Effector CD8-positive, alpha-beta T cell (primary cell): ENCODE measurements around the gene MXD3.
"Not testable (repeated sequence)": the region's sequence is repeated elsewhere in the genome, so short reads cannot be mapped to it uniquely, and the experiment has no call there.

Experiments
- DNase-seq: peaks from one replicate; lab custom pipeline; 2025; lab: John Stamatoyannopoulos, UW

MXD3 gene

DNA sequence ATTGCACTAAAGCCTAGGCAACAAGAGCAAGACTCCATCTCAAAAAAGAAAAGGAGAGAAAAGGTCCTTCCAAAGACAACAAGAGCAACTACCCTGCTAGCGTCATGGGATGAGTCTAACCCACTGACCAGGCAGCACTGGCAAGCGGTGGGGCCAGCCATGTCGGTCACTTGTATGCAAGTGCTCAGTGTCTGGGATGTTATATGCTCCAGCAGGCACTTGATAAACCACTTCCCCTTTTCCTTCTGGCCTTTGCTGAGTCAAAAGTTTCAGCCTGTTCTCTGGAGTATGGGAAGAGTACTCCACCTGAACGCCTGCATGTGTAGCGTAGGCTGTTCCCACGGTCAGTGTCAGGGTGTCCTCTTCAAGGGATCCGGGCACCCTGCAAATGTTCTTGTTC lies 9.2 kb upstream of the MXD3 start:
- no peak for DNase-seq

DNA sequence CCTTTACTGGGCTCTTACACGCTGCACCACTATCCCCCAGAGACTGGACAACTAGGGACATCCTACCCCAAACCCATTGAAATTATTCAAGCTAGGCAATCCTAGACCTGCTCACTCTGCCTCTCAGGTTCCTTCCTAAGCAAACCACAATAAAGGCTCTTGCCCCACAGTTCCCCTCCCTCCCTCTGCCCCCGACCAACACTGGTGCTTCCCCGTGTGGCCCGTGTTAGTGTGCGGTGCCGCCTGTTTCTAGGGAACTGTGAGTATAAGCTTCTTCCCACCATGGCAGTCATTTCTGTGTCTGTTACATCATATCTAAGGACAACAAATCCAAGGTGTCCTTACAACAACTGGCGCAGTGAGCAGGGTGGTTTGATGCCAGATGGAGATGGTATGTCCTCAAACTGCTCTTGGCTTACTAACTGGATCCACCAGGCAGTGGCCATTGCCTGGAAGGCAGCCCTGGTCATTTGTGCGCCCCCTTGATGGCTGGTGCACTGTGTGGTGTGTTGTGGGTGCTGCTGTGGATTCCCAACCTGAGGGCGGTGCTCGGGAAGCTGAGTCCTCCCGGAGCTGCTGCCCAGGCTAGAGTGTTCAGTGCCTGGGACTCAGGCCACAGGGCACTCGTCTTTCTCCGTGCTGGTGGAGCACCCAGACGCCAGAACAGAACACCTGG lies 8.4 kb upstream of the MXD3 start:
- no peak for DNase-seq

DNA sequence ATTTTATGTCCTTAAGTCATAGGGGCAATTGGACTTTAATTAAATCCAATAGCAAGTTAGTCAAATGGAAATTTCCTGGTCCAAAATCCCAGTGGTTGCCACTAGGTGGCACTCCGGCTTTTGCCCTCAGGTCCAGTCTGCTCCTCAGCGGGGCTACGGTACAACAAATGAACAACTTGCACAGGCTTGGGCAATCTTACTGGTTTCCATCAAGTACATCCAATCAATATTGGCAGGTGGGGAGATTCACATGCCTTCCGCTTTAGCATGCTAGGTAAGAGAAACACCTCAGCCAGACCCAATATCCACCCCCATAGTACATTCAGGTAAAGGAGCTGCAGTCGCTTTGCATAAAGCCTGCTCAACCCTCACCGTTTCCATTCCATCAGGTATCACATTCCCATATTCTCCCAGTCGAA lies 6.3 kb upstream of the MXD3 start:
- peak; percentile 51 for DNase-seq

DNA sequence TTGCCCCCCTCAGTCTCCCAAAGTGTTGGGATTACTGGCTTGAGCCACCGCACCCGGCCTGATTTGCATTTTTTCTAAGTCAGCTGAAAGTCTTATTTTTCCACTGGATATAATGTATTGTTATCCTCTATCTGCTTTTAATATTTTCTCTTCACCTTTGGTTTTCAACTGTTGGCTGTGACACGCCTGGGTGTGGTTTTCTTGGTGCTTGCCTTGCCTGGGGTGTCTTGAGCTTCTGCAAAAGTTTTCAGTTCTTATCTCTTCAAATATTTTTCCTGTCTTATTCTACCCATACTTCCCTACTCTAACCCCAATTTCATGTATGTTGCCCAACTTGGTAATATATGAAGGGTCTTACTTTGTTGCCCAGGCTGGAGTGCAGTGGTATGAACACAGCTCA lies 4.3 kb upstream of the MXD3 start:
- no peak for DNase-seq

DNA sequence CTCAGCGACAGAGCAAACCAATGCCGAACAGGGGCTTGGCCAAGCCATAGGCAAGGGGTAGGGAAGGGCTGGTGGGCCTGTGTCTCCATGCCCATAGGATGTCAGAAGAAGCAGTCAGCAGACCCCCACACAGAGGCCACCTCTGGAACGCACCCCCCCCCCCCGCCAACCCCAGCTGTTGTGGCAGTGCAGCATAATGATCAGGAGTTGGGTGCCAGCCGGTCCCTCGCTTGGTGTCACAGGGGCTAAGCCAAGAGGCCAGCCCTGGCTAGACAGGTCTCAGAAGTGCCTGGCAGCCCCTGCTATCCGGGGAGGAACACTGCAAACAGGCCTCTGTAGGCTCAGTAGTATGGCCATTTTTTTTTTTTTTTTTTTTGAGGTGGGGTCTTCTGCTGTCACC lies 3.7 kb upstream of the MXD3 start:
- DNase-seq = no peak

DNA sequence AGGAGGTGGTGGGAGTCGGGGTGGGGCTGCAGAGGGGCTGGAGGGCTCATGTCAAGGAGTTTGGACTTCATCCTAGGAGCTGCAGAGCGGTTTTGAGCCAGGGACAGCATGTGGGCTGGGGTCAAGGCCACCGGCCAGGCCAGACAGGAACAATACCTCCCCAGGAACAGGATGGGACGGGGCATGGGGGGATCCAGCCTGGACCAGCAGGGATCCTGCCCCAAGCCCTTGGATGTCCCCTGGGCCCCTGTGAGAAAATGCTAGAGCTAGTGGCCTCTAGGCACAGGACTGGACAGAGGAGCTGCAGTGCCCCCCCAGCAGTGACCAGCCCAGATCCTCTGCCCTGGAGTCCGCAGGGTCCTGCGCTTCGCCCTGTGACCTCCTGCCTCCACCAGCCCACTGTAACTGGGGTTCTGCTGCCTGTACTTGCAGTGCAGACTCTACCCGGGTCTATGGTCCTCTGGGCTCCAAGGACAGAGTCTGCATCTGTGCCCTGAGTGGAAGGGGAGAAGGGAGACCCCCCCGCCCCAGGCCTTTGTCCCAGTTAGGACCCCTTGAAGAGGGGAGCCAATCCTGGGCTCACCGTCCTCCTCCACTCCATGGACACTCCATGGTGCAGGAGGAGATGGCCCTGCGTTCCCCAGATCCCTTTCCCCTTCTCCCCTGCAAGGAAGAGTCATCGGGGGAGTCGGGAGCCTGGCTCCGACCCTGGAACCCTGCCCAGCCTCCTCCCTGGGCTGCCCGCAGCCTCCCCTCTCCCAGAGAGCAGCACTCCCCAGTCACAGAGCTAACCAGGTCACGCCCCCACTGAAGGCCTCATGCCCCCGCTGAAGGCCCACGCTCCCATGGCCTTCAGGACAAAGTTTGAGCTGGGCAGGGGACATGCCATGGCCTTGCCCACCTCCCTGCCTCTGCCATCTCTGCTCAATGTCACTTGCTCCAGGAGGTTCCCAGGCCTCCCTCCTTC lies 3.0 kb upstream of the MXD3 start:
- no peak for DNase-seq

DNA sequence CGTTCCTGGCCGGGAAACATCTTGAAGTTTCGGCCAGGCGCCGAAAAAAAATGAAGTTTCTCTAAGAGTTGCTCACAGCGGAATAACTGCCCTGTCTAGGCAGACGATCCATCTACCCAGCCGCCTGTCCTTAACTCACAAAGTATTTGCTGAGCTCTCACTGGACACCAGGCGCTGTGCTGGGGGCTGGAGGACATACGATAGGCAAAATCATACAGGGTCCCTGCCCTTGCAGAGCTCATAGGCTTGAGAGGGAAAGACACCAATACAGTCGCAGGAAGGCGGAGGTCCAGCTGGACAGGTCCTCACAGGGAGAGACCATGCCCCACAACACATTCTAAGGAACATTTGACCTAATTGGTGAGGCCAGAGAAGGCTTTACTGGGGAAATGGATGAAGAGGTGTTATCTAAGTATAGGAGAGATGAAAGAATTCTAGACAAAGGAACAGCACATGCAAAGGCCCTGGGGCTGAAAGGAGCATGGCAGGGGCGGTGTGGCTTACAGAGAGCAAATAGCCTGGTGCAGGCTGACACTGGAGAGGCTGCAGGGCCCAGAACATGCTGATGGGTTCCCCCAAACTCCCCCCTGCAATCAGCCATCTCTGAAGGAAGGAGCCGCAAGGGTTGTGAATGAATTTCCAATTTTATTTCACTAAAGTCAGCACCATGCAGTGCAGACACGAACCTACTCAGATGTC lies 2.0 kb upstream of the MXD3 start:
- no peak for DNase-seq

DNA sequence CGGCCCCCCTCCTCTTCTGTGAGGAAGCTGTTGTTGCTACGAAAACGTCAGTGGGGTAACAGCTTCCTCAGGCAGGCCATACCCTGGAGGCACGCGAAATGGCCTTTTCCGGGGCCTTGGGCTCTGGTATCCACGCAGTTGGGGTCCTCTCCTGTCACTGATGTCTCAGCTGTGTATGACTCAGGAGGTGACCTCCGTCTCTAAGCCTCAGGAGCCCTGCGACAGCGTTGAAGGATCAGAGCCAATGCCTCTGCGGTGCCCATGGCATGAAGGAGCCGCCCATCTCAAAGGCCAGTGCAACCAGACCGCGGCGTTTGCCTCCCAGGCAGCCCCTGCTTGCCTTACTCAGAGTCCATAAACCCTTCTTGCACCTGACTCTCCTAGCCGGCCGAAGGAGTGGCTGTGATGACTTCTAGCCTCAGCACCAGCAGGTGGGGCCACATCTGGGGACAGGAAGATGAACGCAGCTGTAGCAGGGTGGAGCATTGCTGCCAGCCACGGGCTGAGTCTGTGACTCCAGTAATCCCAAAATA lies 1.0 kb upstream of the MXD3 start:
- no peak for DNase-seq

DNA sequence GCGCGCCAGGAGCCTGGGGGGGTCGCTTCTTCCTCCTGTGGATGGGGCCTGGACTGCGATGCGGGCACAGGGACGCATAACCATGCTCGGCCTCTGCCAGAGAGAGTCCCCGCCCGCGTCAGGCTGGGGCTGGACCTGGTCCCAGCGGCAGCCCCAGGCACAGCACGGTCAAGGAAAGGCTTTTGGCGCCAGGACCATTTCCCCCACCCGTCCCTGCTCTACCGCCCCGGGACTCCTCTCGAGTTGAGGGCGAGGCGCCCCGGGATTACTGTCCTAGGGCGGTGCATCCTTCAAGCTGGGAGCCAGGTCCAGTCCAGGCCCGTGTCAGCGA lies 341 bp downstream of the MXD3 start:
- DNase-seq = no peak

DNA sequence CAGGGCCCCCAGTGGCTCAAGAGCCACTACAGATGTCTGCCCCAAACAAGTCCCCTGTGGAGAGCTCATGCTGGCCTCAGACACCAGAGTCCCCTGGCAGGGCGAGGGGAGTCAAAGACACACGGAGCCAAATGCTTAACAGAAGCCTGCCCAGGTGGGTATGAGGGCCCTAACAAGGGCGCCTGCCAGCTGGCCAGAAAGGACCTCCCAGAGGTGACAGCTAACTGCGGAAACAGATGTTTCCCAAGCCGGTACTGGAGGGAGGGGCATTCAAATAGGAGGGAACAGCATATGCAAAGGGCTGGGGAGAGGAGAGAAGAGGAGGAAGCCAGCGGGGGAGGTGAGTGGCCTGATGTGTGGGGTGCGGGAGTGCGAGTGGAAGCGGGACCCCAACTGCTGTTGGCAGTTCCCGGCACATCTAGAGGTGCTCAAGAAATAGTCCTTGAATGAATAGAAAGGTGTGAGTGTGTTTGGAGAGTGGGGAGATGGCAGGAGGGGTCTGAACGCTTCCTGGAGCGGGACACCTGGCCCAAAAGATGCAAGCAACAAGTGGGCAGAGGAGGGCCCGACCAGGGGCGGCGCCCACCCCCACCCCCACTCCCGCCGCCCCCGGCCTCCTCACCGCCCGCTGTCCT lies 824 bp downstream of the MXD3 start:
- DNase-seq = no peak

DNA sequence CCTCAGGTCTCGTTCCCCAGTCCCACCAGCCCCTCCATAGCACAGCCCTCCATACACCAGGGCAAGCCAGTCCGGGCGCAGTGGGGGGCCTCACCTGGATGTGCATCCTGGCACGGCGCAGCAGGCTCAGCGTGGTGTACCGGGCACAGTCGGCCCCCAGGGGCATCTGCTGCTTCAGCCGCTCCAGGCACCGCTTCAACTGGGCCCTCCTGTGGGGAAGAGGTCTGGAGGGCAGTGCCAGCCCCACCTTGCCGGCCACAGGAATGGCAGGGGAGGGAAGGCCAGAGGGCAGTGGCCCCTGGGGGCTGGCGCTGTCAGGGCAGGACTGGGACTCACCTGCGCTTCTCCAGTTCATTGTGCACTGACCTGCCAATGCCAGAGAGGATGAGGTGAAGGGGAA lies 1.4 kb downstream of the MXD3 start:
- DNase-seq = no peak

DNA sequence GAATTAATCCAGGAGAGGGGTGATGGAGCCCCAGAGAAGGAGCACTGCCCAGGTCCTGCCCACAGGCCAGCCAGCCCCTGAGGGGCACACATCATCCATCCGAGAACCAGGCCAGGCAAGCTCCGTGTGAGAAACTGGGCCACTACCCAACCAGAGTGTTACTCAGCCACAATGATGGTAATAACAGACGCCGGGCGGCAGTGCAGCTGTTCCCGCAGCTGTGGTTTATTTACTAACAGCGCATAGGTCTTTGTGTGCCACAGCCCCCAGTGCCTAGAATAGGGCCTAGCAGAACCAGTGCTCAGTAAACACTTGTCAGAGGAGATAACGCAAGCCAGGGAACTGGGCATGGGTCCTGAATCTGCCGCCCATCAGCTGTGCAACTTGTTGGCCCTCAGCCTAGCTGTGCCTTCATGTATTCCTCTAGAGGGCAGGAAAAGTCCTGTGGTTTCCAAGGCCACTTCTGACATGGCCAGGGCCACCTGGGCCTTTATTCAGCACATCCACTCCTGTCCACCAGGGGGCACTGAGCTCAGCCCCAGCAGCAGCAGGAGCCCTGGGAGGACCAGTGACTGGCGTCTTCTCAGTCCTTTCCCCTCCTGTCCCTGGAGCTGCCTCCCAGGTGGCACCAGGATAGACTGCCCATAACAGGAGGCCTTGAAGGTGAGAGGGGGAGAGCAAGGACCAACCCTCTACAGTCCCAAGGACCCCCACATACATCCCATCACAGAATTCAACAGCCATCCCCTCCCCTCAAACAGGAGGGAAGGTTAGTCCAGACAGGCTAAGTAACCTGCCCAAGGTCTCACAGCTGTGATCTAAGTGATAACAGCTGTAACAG lies 2.1 kb downstream of the MXD3 start:
- peak; percentile 49 for DNase-seq

DNA sequence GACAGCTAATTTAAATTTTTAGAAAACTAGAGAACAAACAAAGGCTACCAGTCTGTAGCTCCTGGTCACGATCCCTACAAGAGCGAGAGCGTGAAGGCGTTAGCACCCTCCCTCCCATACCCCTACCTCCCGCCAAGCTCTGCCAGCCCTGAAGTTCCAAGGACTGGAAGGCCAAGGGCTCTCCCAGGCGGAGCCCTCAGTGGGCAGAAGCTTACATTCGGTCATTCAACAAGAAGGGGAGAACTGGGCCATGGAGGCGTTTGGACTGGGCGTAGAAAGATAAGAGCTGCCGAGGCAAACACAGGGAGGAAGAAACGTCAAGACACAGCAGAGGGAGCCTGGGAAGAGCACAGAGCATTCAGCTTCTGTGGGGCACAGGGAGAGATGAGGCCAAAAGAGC lies 3.0 kb downstream of the MXD3 start:
- no peak for DNase-seq

DNA sequence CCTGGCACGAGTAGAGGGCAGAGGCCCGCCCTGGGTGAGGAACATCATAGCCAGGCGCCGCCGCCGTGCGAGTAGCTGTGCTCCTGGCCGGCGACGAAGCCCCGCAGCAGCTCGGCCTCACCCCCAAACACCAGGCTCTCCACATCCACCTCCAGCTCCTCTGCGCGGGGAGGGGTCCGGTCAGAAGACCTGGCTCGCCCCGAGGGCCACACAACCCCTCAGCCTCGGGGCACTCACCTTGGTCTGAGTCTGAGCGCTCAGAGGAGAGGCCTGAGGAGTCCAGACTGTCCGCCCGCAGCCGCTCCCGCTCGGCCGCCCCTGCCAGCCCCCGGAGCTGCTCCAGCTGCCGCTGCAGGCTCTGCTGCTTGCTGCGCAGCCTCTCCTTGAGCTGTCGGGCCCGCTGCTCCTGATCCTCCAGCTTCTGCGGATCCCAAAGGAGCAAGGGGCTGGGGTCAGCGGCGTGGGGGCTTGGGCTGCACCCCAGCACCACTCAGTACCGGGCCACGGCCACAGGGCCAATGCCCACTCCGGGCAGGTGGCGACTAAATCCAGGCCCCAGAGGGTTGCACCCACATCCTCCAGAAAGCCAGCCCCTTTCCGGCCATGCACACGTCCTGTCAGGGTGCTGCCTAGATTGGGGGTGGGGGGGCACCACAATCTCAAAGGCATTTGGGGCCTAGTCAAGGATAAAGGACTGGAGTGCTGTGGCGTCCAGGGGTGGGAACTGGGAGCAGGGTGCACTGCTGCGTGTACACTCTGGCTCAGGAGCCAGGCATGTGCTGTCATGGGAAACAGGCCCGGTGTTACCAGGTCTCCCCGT lies 3.9 kb downstream of the MXD3 start:
- no peak for DNase-seq

DNA sequence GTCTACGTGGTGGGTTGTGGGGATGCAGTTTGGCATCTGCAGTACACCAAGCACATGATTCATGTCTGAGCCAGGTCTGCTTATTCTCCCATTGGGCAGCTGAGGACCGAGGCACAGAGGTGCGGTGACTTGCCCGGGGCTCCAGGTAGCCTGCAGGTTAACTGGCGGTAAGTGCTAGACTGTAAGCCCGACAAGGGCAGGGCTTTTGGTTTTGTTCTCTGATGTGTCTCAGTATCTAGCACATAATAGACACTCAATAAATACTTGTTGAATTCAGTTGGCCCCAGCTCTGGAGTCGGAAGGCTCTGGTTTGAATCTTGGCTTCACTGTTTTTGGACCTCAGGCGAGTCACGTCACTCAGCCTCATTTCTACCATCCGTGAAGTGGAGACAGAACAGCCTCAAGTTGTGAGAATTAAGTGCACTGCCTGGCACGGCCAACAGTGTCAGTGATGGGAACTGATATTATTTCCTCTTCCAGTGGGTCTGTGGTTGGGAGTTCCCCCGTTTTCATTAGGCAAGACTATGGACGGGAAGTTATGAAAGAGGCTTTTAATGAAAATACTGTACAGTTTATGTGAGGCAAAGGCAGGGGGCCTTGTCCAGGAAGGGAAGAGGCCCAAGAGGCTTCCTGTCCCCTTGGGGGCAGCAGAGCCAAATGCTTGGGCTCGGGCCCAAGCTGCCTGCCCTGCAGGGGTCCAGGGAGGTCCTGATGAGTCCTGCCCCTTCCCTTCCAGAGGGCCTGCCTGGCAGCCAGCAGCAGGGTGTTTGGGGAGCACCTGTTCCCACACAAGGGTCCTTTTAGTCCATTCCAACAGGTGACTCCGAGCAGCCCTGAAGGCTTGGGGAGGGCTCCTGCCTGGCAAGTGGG lies 4.8 kb downstream of the MXD3 start:
- no peak for DNase-seq

DNA sequence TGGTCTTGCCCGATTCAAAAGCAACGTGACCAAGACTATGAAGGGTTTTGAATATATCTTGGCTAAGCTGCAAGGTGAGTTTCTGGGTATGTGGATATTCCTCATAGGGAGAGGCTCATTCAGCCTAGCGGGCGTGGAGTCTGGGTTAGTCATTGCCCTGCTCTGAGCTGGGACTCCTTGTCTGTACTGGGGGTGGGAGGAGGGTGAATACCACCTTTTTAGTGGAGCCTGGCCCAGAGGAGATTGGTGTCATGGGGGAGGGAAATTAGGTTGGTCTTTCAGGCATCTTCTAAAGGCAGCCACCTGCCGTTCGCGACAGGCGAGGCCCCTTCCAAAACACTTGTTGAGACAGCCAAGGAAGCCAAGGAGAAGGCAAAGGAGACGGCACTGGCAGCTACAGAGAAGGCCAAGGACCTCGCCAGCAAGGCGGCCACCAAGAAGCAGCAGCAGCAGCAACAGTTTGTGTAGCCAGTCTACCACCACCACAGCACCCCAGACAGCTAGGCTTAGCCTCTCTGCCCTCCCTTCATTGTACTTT lies 5.5 kb downstream of the MXD3 start:
- DNase-seq = not testable (repeated sequence)

DNA sequence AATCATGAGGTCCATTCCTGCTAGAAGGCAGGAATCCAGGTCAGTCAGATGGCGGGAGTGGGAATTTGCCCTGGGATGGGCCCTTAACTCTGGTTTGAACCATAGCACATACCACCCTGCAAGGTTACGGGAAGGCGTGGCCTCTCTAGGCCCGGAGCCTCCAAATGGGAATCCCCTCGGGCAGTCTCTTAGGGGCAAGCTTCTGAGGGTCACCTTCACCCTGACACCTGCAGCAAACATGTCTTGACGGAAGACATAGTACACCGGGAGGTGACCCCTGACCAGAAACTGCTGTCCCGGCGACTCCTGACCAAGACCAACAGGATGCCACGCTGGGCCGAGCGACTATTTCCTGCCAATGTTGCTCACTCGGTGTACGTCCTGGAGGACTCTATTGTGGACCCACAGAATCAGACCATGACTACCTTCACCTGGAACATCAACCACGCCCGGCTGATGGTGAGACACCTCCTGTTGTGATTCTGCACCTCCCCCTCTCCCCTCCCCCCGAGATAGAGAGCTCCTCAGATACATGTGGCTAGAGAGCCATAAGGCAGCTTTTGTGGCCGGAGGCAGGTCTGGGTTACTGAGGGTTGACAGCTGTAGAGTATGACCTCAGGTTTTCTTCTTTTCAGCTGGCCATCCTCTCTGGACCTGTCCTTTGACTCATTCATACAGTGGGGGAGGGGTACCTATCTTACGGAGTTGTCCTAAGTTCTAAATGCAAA lies 7.1 kb downstream of the MXD3 start:
- DNase-seq = no peak

DNA sequence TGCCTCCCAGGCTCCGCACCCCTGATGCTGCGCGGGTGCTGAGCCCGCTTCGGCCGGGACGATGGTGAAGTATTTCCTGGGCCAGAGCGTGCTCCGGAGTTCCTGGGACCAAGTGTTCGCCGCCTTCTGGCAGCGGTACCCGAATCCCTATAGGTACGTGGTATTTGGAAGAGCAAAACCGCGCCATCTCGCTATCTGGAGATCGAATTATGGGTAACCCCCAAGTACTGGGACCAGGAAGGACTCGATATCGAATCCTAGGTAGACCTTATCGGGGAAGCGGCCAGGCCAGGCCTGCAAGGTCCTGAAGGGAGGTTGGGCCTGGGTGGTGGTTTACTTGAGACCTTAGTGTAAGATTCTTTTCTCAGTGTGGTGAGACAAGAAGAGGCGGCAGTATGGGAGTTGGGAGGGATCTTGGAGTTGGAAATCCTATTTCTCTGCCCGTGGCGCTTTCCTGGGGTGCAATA lies 7.7 kb downstream of the MXD3 start:
- DNase-seq = no peak
